Parathyroid adenoma (tissue), 2 donors: ENCODE data around the gene TSPAN7.

Experiments
- H2AFZ ChIP-seq: fragments of 300-600 bp; sonication (generic); one replicate; pipeline ENCODE4 v1.7.0; 2017; ENCODE audit warnings: antibody characterized with exemption, mild to moderate bottlenecking
- H3K27ac ChIP-seq: fragments of 300-600 bp; sonication (generic); one replicate; pipeline ENCODE4 v1.7.0; 2017
- H3K27me3 ChIP-seq: fragments of 300-600 bp; sonication (generic); one replicate; pipeline ENCODE4 v1.7.0; 2017; ENCODE audit warnings: low read length; ENCODE audit not compliant: control insufficient read depth, insufficient read depth
- H3K36me3 ChIP-seq: fragments of 300-600 bp; sonication (generic); one replicate; pipeline ENCODE4 v1.7.0; 2017; ENCODE audit warnings: low read length; ENCODE audit not compliant: control insufficient read depth, insufficient read depth
- H3K4me1 ChIP-seq: fragments of 300-600 bp; sonication (generic); one replicate; pipeline ENCODE4 v1.7.0; 2017; ENCODE audit warnings: control low read depth
- H3K4me2 ChIP-seq: fragments of 300-600 bp; sonication (generic); one replicate; pipeline ENCODE4 v1.7.0; 2017; ENCODE audit warnings: low read length
- H3K4me3 ChIP-seq: fragments of 300-600 bp; sonication (generic); one replicate; pipeline ENCODE4 v1.7.0; 2017; ENCODE audit warnings: low read depth, low read length
- H3K79me2 ChIP-seq: fragments of 300-600 bp; sonication (generic); one replicate; pipeline ENCODE4 v1.7.0; 2017; ENCODE audit warnings: control low read depth
- H3K9ac ChIP-seq: fragments of 300-600 bp; sonication (generic); one replicate; pipeline ENCODE4 v1.7.0; 2017; ENCODE audit warnings: mild to moderate bottlenecking
- H3K9me3 ChIP-seq: fragments of 300-600 bp; sonication (generic); one replicate; pipeline ENCODE4 v1.7.0; 2017; ENCODE audit warnings: low read length; ENCODE audit not compliant: control insufficient read depth
- CTCF ChIP-seq: fragments of 300-600 bp; sonication (generic); IDR thresholded peaks from one replicate; pipeline ENCODE4 v1.7.0; 2017; ENCODE audit warnings: antibody characterized with exemption, mild to moderate bottlenecking
- donor health status: primary hyperparathyroidism.

Gene TSPAN7

GRCh38 chrX:38672646-38673045, 111.3 kb downstream of the TSPAN7 start:
- no peak for TF ChIP-seq CTCF
- Histone ChIP-seq H3K9ac (no peak overlapping the region), H3K4me2 (no peak overlapping the region), H3K4me1 (no peaks in the 10 kb centered on the region), H3K27ac (no peak overlapping the region), H3K27me3 (no peaks in the 10 kb centered on the region), H3K9me3 (no peaks in the 10 kb centered on the region), H3K4me3 (no peak overlapping the region), H3K79me2 (no peaks in the 10 kb centered on the region), H3K36me3 (no peaks in the 10 kb centered on the region), H2AFZ (no peak overlapping the region)

GRCh38 chrX:38675856-38676255, 114.5 kb downstream of the TSPAN7 start:
- Histone ChIP-seq H3K4me1 (peaks cover 2% of the 10 kb centered on the region), H3K4me2 (no peak overlapping the region), H3K9ac (no peak overlapping the region), H3K79me2 (no peaks in the 10 kb centered on the region), H3K27ac (no peak overlapping the region), H3K27me3 (no peaks in the 10 kb centered on the region), H3K4me3 (no peak overlapping the region), H3K9me3 (no peaks in the 10 kb centered on the region), H2AFZ (no peak overlapping the region), H3K36me3 (no peaks in the 10 kb centered on the region)
- TF ChIP-seq CTCF = no peak

GRCh38 chrX:38678183-38678582, 116.8 kb downstream of the TSPAN7 start:
- Histone ChIP-seq H3K4me1 (peaks cover 2% of the 10 kb centered on the region), H3K9me3 (no peaks in the 10 kb centered on the region), H3K9ac (no peak overlapping the region), H3K4me2 (no peak overlapping the region), H3K79me2 (no peaks in the 10 kb centered on the region), H3K36me3 (no peaks in the 10 kb centered on the region), H3K4me3 (no peak overlapping the region), H2AFZ (no peak overlapping the region), H3K27me3 (no peaks in the 10 kb centered on the region), H3K27ac (no peak overlapping the region)
- no peak for TF ChIP-seq CTCF

- no peak overlapping the region for H3K9ac ChIP-seq
- peaks cover 2% of the 10 kb centered on the region for H3K4me1 ChIP-seq
- no peak for TF ChIP-seq CTCF
- no peaks in the 10 kb centered on the region for H3K79me2 ChIP-seq
- H3K4me2 ChIP-seq = no peak overlapping the region
- no peak overlapping the region for H3K27ac ChIP-seq
- H2AFZ ChIP-seq = no peak overlapping the region
- H3K4me3 ChIP-seq = no peak overlapping the region
- no peaks in the 10 kb centered on the region for H3K9me3 ChIP-seq
- H3K27me3 ChIP-seq = no peaks in the 10 kb centered on the region
- no peaks in the 10 kb centered on the region for H3K36me3 ChIP-seq
Observed at GRCh38 chrX:38678821-38679220, 117.5 kb downstream of the TSPAN7 start.

GRCh38 chrX:38679695-38680094, 118.4 kb downstream of the TSPAN7 start:
- Histone ChIP-seq H3K27me3 (no peaks in the 10 kb centered on the region), H3K4me1 (peaks cover 2% of the 10 kb centered on the region), H3K79me2 (no peaks in the 10 kb centered on the region), H3K27ac (no peak overlapping the region), H3K4me2 (no peak overlapping the region), H3K4me3 (no peak overlapping the region), H3K36me3 (no peaks in the 10 kb centered on the region), H3K9me3 (no peaks in the 10 kb centered on the region), H3K9ac (no peak overlapping the region), H2AFZ (no peak overlapping the region)
- TF ChIP-seq CTCF = no peak
